Hepatocyte (in vitro differentiated cells): Measurements from ENCODE around the gene NAV2.

Experiments
- EZH2 ChIP-seq: fragments of 200-600 bp; sonication (generic); IDR thresholded peaks from 2 replicates; pipeline ENCODE4 v1.6.1; 2016; ENCODE audit warnings: antibody characterized with exemption, mild to moderate bottlenecking, borderline replicate concordance
- TF ChIP-seq, protein P1 (sequence below): fragments of 200-600 bp; sonication (generic); IDR thresholded peaks from 2 replicates; pipeline ENCODE4 v1.5.1; 2016; ENCODE audit warnings: antibody characterized with exemption, mild to moderate bottlenecking; ENCODE audit not compliant: poor library complexity

DNA sequence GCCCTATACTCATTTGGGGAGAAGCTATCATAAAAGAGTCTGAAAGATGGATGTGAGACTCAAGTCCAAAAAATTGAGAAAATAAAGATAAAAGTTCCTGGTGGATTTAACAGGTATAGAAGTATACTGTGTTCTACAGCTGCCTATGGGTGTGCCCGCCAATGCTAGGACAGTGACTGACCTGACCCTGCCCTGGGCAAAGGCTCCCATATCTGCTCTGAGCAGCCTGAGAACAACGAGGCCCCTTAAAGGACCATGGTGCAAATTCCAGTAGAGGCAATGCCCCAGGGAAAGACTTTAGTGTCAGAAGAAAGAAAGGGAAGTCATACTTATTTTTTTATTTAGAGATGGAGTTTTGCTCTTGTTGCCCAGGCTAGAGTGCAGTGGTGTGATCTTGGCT lies 181.8 kb downstream of the NAV2 start:
- TF ChIP-seq EZH2: no peak
- TF ChIP-seq, protein P1, sequence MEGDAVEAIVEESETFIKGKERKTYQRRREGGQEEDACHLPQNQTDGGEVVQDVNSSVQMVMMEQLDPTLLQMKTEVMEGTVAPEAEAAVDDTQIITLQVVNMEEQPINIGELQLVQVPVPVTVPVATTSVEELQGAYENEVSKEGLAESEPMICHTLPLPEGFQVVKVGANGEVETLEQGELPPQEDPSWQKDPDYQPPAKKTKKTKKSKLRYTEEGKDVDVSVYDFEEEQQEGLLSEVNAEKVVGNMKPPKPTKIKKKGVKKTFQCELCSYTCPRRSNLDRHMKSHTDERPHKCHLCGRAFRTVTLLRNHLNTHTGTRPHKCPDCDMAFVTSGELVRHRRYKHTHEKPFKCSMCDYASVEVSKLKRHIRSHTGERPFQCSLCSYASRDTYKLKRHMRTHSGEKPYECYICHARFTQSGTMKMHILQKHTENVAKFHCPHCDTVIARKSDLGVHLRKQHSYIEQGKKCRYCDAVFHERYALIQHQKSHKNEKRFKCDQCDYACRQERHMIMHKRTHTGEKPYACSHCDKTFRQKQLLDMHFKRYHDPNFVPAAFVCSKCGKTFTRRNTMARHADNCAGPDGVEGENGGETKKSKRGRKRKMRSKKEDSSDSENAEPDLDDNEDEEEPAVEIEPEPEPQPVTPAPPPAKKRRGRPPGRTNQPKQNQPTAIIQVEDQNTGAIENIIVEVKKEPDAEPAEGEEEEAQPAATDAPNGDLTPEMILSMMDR: no peak
